H9 (cell line): ENCODE results near the gene MALL. TPM values are rescaled to one million over a fixed set of nuclear protein-coding genes. Genes with fewer than 3 reads are reported as not detected.
"Not testable (repeated sequence)": the region's sequence is repeated elsewhere in the genome, so short reads cannot be mapped to it uniquely, and the experiment has no call there.

Source experiments
- DNase-seq: peaks from one replicate; pipeline ENCODE4 v3.0.0-alpha.2; 2017
- H2AFZ ChIP-seq: one replicate; pipeline ENCODE4 v1.6.1; 2013; ENCODE audit warnings: mild to moderate bottlenecking, low read length, control low read depth, moderate library complexity
- H2AK5ac ChIP-seq: 2 replicates; pipeline ENCODE4 v1.6.1; 2013; ENCODE audit warnings: low read length, control low read depth, mixed read lengths; ENCODE audit not compliant: insufficient read length
- H2BK120ac ChIP-seq: one replicate; pipeline ENCODE4 v1.6.1; 2013; ENCODE audit warnings: low read depth, mild to moderate bottlenecking, low read length, control low read depth, inconsistent platforms; ENCODE audit not compliant: poor library complexity, severe bottlenecking
- H2BK12ac ChIP-seq: 2 replicates; pipeline ENCODE4 v1.6.1; 2013; ENCODE audit warnings: low read length, control low read depth, mixed read lengths, low read depth; ENCODE audit not compliant: insufficient read length
- H2BK15ac ChIP-seq: 2 replicates; pipeline ENCODE4 v1.6.1; 2013; ENCODE audit warnings: low read depth, low read length, control low read depth
- H2BK20ac ChIP-seq: one replicate; pipeline ENCODE4 v1.6.1; 2013; ENCODE audit warnings: low read depth, mild to moderate bottlenecking, low read length, control low read depth, inconsistent platforms; ENCODE audit not compliant: poor library complexity, severe bottlenecking
- H2BK5ac ChIP-seq: 2 replicates; pipeline ENCODE4 v1.6.1; 2013; ENCODE audit warnings: low read length, control low read depth, mixed read lengths; ENCODE audit not compliant: insufficient read length
- H3K14ac ChIP-seq: 2 replicates; pipeline ENCODE4 v1.6.1; 2013; ENCODE audit warnings: low read length, control low read depth; ENCODE audit not compliant: insufficient read depth
- H3K18ac ChIP-seq: 2 replicates; pipeline ENCODE4 v1.6.1; 2013; ENCODE audit warnings: low read depth, mild to moderate bottlenecking, mixed read lengths, low read length, control low read depth; ENCODE audit not compliant: insufficient read length
- H3K23ac ChIP-seq: 2 replicates; pipeline ENCODE4 v1.6.1; 2013; ENCODE audit warnings: low read length, control low read depth, mixed read lengths, low read depth; ENCODE audit not compliant: insufficient read length
- H3K23me2 ChIP-seq: 2 replicates; pipeline ENCODE4 v1.6.1; 2013; ENCODE audit warnings: low read depth, mild to moderate bottlenecking, mixed read lengths, low read length, control low read depth; ENCODE audit not compliant: insufficient read length, poor library complexity, severe bottlenecking
- H3K27ac ChIP-seq: 2 replicates; pipeline ENCODE4 v1.5.1; 2013; ENCODE audit warnings: low read length, control low read depth, mixed read lengths, low read depth; ENCODE audit not compliant: insufficient read length
- H3K27me3 ChIP-seq: 2 replicates; pipeline ENCODE4 v1.6.1; 2013; ENCODE audit warnings: low read length, control low read depth, inconsistent platforms; ENCODE audit not compliant: insufficient read depth
- H3K4ac ChIP-seq: 2 replicates; pipeline ENCODE4 v1.6.1; 2013; ENCODE audit warnings: low read depth, mild to moderate bottlenecking, control low read depth, inconsistent platforms, low read length, moderate library complexity
- H3K4me1 ChIP-seq: 2 replicates; pipeline ENCODE4 v1.6.1; 2013; ENCODE audit warnings: low read length, control low read depth, inconsistent platforms; ENCODE audit not compliant: insufficient read depth
- H3K4me2 ChIP-seq: 2 replicates; pipeline ENCODE4 v1.6.1; 2013; ENCODE audit warnings: low read length, control low read depth, mixed read lengths; ENCODE audit not compliant: insufficient read length, insufficient read depth
- H3K56ac ChIP-seq: 2 replicates; pipeline ENCODE4 v1.6.1; 2013; ENCODE audit warnings: low read depth, mild to moderate bottlenecking, mixed read lengths, low read length, control low read depth; ENCODE audit not compliant: insufficient read length
- H3K79me1 ChIP-seq: 2 replicates; pipeline ENCODE4 v1.6.1; 2013; ENCODE audit warnings: low read depth, mild to moderate bottlenecking, moderate library complexity, low read length, control low read depth, inconsistent platforms; ENCODE audit not compliant: insufficient read depth, poor library complexity, severe bottlenecking
- H3K79me2 ChIP-seq: 2 replicates; pipeline ENCODE4 v1.6.1; 2013; ENCODE audit warnings: low read length, control low read depth, inconsistent platforms; ENCODE audit not compliant: insufficient read depth
- H3K9ac ChIP-seq: 2 replicates; pipeline ENCODE4 v1.6.1; 2013; ENCODE audit warnings: low read length, control low read depth, mixed read lengths; ENCODE audit not compliant: insufficient read length; ENCODE audit errors: extremely low read depth
- H3K9me3 ChIP-seq: one replicate; pipeline ENCODE4 v1.6.1; 2013; ENCODE audit warnings: low read depth, low read length, inconsistent platforms; ENCODE audit not compliant: control insufficient read depth
- H3T11ph ChIP-seq: one replicate; pipeline ENCODE4 v1.6.1; 2013; ENCODE audit warnings: mild to moderate bottlenecking, low read length, control low read depth, inconsistent platforms
- H4K20me1 ChIP-seq: one replicate; pipeline ENCODE4 v1.6.1; 2013; ENCODE audit not compliant: control insufficient read depth, insufficient read length, insufficient read depth
- H4K5ac ChIP-seq: 2 replicates; pipeline ENCODE4 v1.6.1; 2013; ENCODE audit warnings: low read depth, mild to moderate bottlenecking, mixed read lengths, low read length, control low read depth; ENCODE audit not compliant: insufficient read length
- H4K8ac ChIP-seq: replicated peaks from 2 replicates; pipeline ENCODE4 v1.6.1; 2013; ENCODE audit warnings: low read length, control low read depth, mixed read lengths, low read depth; ENCODE audit not compliant: insufficient read length
- H4K91ac ChIP-seq: 2 replicates; pipeline ENCODE4 v1.6.1; 2013; ENCODE audit warnings: low read depth, mild to moderate bottlenecking, moderate library complexity, mixed read lengths, low read length, control low read depth; ENCODE audit not compliant: insufficient read length
- H3K27ac Mint-ChIP-seq, 3 experiments: 2 replicates in 2 of 3; 3 replicates in 1 of 3; pipeline ENCODE4 v1.8.0; 2020 to 2021; ENCODE audit warnings: mixed read lengths in 3 of 3, mild to moderate bottlenecking in 1 of 3, moderate library complexity in 1 of 3
- H3K27me3 Mint-ChIP-seq: 2 replicates; pipeline ENCODE4 v1.8.0; 2021; ENCODE audit warnings: low read depth, mild to moderate bottlenecking, moderate library complexity, mixed read lengths
- H3K36me3 Mint-ChIP-seq, 3 experiments: 2 replicates in 2 of 3; 3 replicates in 1 of 3; pipeline ENCODE4 v1.8.0; 2020 to 2021; ENCODE audit warnings: low read depth in 3 of 3, mixed read lengths in 3 of 3; ENCODE audit not compliant: insufficient read depth in 1 of 3
- H3K4me1 Mint-ChIP-seq, 2 experiments: 2 replicates each; pipeline ENCODE4 v1.8.0; 2020; ENCODE audit warnings: mixed read lengths in 2 of 2
- H3K4me3 Mint-ChIP-seq, 2 experiments: 2 replicates in 1 of 2; 3 replicates in 1 of 2; pipeline ENCODE4 v1.8.0; 2020 to 2021; ENCODE audit warnings: mild to moderate bottlenecking in 2 of 2, mixed read lengths in 2 of 2, moderate library complexity in 1 of 2
- H3K9me3 Mint-ChIP-seq, 2 experiments: 2 replicates in 1 of 2; 3 replicates in 1 of 2; pipeline ENCODE4 v1.8.0; 2020; ENCODE audit warnings: mild to moderate bottlenecking in 2 of 2, mixed read lengths in 2 of 2, moderate library complexity in 1 of 2
- WGBS: extraction: QIAGEN DNeasy Blood & Tissue Kit; methylation state at CpG from one replicate; pipeline ENCODE4 v1.1.7; 2013; ENCODE audit warnings: missing lambda C conversion rate, low lambda C conversion rate, mixed read lengths; ENCODE audit not compliant: insufficient read length; ENCODE audit errors: extremely low coverage; 5-methylcytosine and 5-hydroxymethylcytosine counted together
- total RNA-seq: library from RNA; stranded (reverse); gene quantifications from 2 replicates; pipeline ENCODE4 v1.2.1, GENCODE V29; 2021

MALL gene
- total RNA-seq, 1 experiment from 2014 or later = 5.0 TPM

- not testable (repeated sequence) for H3K4ac ChIP-seq, H3K36me3 Mint-ChIP-seq, H2BK12ac ChIP-seq, H3K79me1 ChIP-seq, H3K4me1 ChIP-seq, H3K27ac ChIP-seq, H3K79me2 ChIP-seq, H3K56ac ChIP-seq, H3K23me2 ChIP-seq, H3K4me1 Mint-ChIP-seq, H4K20me1 ChIP-seq, H3K9me3 Mint-ChIP-seq, DNase-seq, H3K27me3 Mint-ChIP-seq, H3K9me3 ChIP-seq, H2AK5ac ChIP-seq, H2BK20ac ChIP-seq, H3K4me3 Mint-ChIP-seq, H3K18ac ChIP-seq, H3K27ac Mint-ChIP-seq, H3K4me2 ChIP-seq, H2BK5ac ChIP-seq, H3T11ph ChIP-seq, H2AFZ ChIP-seq, H3K14ac ChIP-seq, H4K8ac ChIP-seq, H3K23ac ChIP-seq, H4K5ac ChIP-seq, H4K91ac ChIP-seq, H3K9ac ChIP-seq, H2BK15ac ChIP-seq, H2BK120ac ChIP-seq, H3K27me3 ChIP-seq
Observed at GRCh38 chr2:110058034-110058433, 57.6 kb downstream of the MALL start.

- not testable (repeated sequence) for H2BK120ac ChIP-seq, H3K56ac ChIP-seq, H3K18ac ChIP-seq, H2AFZ ChIP-seq, H3K4ac ChIP-seq, H3K27ac Mint-ChIP-seq, H3K4me3 Mint-ChIP-seq, H3K27me3 Mint-ChIP-seq, H3K23me2 ChIP-seq, H2BK12ac ChIP-seq, H2BK5ac ChIP-seq, H4K5ac ChIP-seq, H3K9me3 ChIP-seq, H2AK5ac ChIP-seq, H3K36me3 Mint-ChIP-seq, DNase-seq, H3K23ac ChIP-seq, H4K20me1 ChIP-seq, H3K4me1 ChIP-seq, H3K27ac ChIP-seq, H3K79me1 ChIP-seq, H3K79me2 ChIP-seq, H2BK20ac ChIP-seq, H3T11ph ChIP-seq, H3K14ac ChIP-seq, H3K9me3 Mint-ChIP-seq, H3K9ac ChIP-seq, H4K91ac ChIP-seq, H2BK15ac ChIP-seq, H3K4me1 Mint-ChIP-seq, H3K27me3 ChIP-seq, H3K4me2 ChIP-seq, H4K8ac ChIP-seq
- no CpG with 5 or more reads among the region's 8 CpGs for WGBS
Observed at GRCh38 chr2:110055819-110056408, 59.7 kb downstream of the MALL start.
